Astrocyte (in vitro differentiated cells and primary cell): ENCODE data around the gene LEFTY1. TPM values are rescaled to one million over a fixed set of nuclear protein-coding genes. Genes with fewer than 3 reads are reported as not detected.
A peak's percentile ranks its signal among the peaks of the same experiment; 100 is the strongest.

ENCODE experiments used
- DNase-seq: peaks from one replicate; pipeline ENCODE4 v3.0.0-alpha.2; 2010; ENCODE audit warnings: low read depth
- FAIRE-seq: peaks from 2 replicates; lab custom pipeline; 2011; peaks lifted over from hg19 to GRCh38; lab: Jason Lieb, UNC
- H2AFZ ChIP-seq: 2 replicates; pipeline ENCODE4 v1.6.0; 2012; ENCODE audit warnings: low read depth, low read length, inconsistent platforms
- H3K27ac ChIP-seq: 2 replicates; pipeline ENCODE4 v1.5.1; 2011; ENCODE audit warnings: low read depth, low read length, inconsistent platforms
- H3K27me3 ChIP-seq: 2 replicates; pipeline ENCODE4 v1.6.0; 2011; ENCODE audit warnings: low read length, inconsistent platforms; ENCODE audit not compliant: insufficient read depth
- H3K36me3 ChIP-seq: 2 replicates; pipeline ENCODE4 v1.5.1; 2011; ENCODE audit warnings: low read length, inconsistent platforms; ENCODE audit not compliant: insufficient read depth
- H3K4me1 ChIP-seq: 2 replicates; pipeline ENCODE4 v1.5.1; 2011; ENCODE audit warnings: low read length, inconsistent platforms; ENCODE audit not compliant: insufficient read depth
- H3K4me2 ChIP-seq: 2 replicates; pipeline ENCODE4 v1.6.0; 2012; ENCODE audit warnings: low read length, inconsistent platforms
- H3K4me3 ChIP-seq: 2 replicates; pipeline ENCODE4 v1.5.1; 2011; ENCODE audit warnings: low read depth, mild to moderate bottlenecking, low read length, inconsistent platforms; ENCODE audit not compliant: insufficient read depth
- H3K79me2 ChIP-seq: 2 replicates; pipeline ENCODE4 v1.6.0; 2012; ENCODE audit warnings: mild to moderate bottlenecking, low read length, inconsistent platforms; ENCODE audit not compliant: insufficient read depth
- H3K9ac ChIP-seq: 2 replicates; pipeline ENCODE4 v1.6.0; 2012; ENCODE audit warnings: mild to moderate bottlenecking, low read length, inconsistent platforms
- H3K9me3 ChIP-seq: 2 replicates; pipeline ENCODE4 v1.5.1; 2012; ENCODE audit warnings: low read depth, mild to moderate bottlenecking, low read length, inconsistent platforms; ENCODE audit not compliant: insufficient read depth
- H4K20me1 ChIP-seq: 2 replicates; pipeline ENCODE4 v1.6.0; 2012; ENCODE audit warnings: low read length, inconsistent platforms; ENCODE audit not compliant: insufficient read depth
- H3K27ac Mint-ChIP-seq: one replicate; pipeline ENCODE4 v1.8.0; 2021; ENCODE audit warnings: mild to moderate bottlenecking, mixed read lengths; ENCODE audit not compliant: unreplicated experiment
- H3K27me3 Mint-ChIP-seq: one replicate; pipeline ENCODE4 v1.8.0; 2021; ENCODE audit warnings: low read depth, mixed read lengths; ENCODE audit not compliant: unreplicated experiment
- H3K36me3 Mint-ChIP-seq: one replicate; pipeline ENCODE4 v1.8.0; 2021; ENCODE audit warnings: low read depth, mixed read lengths; ENCODE audit not compliant: unreplicated experiment
- H3K4me1 Mint-ChIP-seq: one replicate; pipeline ENCODE4 v1.8.0; 2021; ENCODE audit warnings: low read depth, mixed read lengths; ENCODE audit not compliant: unreplicated experiment
- H3K4me3 Mint-ChIP-seq: one replicate; pipeline ENCODE4 v1.8.0; 2021; ENCODE audit warnings: mild to moderate bottlenecking, moderate library complexity, mixed read lengths; ENCODE audit not compliant: unreplicated experiment
- H3K9me3 Mint-ChIP-seq: one replicate; pipeline ENCODE4 v1.8.0; 2021; ENCODE audit warnings: mild to moderate bottlenecking, mixed read lengths; ENCODE audit not compliant: unreplicated experiment
- CTCF ChIP-seq: IDR thresholded peaks from 2 replicates; pipeline ENCODE4 v1.5.1; 2011; ENCODE audit warnings: low read depth, mild to moderate bottlenecking, inconsistent platforms, low read length, moderate library complexity; ENCODE audit not compliant: insufficient read depth
- EZH2 ChIP-seq: IDR thresholded peaks from 2 replicates; pipeline ENCODE4 v1.6.1; 2012; ENCODE audit warnings: mild to moderate bottlenecking, low read length, inconsistent platforms; ENCODE audit not compliant: insufficient read depth
- total RNA-seq: library from RNA; stranded (reverse); gene quantifications from 2 replicates; pipeline ENCODE4 v1.2.1, GENCODE V29; 2021

Gene LEFTY1
- total RNA-seq, 1 donor from 2014 or later = 4.2 TPM

GRCh38 chr1:225849925-225850324, 39.0 kb downstream of the LEFTY1 start:
- H3K27ac ChIP-seq = no peak overlapping the region
- no peak overlapping the region for H2AFZ ChIP-seq
- no peaks in the 10 kb centered on the region for H3K4me1 ChIP-seq
- H3K36me3 Mint-ChIP-seq = peaks cover 35% of the 10 kb centered on the region
- peaks cover 4% of the 10 kb centered on the region for H3K9me3 Mint-ChIP-seq
- H3K4me3 Mint-ChIP-seq = no peak overlapping the region
- peaks cover 2% of the 10 kb centered on the region for H3K36me3 ChIP-seq
- no peak overlapping the region for H3K9ac ChIP-seq
- peaks cover 5% of the 10 kb centered on the region for H4K20me1 ChIP-seq
- H3K27me3 Mint-ChIP-seq = no peaks in the 10 kb centered on the region
- no peak overlapping the region for H3K4me2 ChIP-seq
- no peak for TF ChIP-seq EZH2
- TF ChIP-seq CTCF = no peak
- no peak overlapping the region for H3K4me3 ChIP-seq
- H3K79me2 ChIP-seq = no peaks in the 10 kb centered on the region
- peaks cover 13% of the 10 kb centered on the region for H3K4me1 Mint-ChIP-seq
- peak overlapping the region; percentile 68 for H3K27ac Mint-ChIP-seq
- no peak for DNase-seq
- no peaks in the 10 kb centered on the region for H3K9me3 ChIP-seq
- no peak for FAIRE-seq
- no peaks in the 10 kb centered on the region for H3K27me3 ChIP-seq

- H3K36me3 ChIP-seq = no peaks in the 10 kb centered on the region
- H3K4me3 ChIP-seq = no peak overlapping the region
- peaks cover 13% of the 10 kb centered on the region for H3K4me1 Mint-ChIP-seq
- peaks cover 35% of the 10 kb centered on the region for H3K36me3 Mint-ChIP-seq
- DNase-seq (no peak), FAIRE-seq (no peak)
- H3K27ac ChIP-seq = no peak overlapping the region
- H3K79me2 ChIP-seq = no peaks in the 10 kb centered on the region
- H3K4me1 ChIP-seq = no peaks in the 10 kb centered on the region
- H3K4me3 Mint-ChIP-seq = no peak overlapping the region
- H3K9ac ChIP-seq = no peak overlapping the region
- peaks cover 5% of the 10 kb centered on the region for H4K20me1 ChIP-seq
- H3K27ac Mint-ChIP-seq = no peak overlapping the region
- no peaks in the 10 kb centered on the region for H3K9me3 ChIP-seq
- no peak overlapping the region for H3K4me2 ChIP-seq
- no peak overlapping the region for H2AFZ ChIP-seq
- peaks cover 2% of the 10 kb centered on the region for H3K9me3 Mint-ChIP-seq
- H3K27me3 ChIP-seq = no peaks in the 10 kb centered on the region
- TF ChIP-seq EZH2 (no peak), CTCF (no peak)
- no peaks in the 10 kb centered on the region for H3K27me3 Mint-ChIP-seq
Measured at GRCh38 chr1:225848030-225848955, 40.7 kb downstream of the LEFTY1 start.

- Histone ChIP-seq H3K36me3 (no peaks in the 10 kb centered on the region), H4K20me1 (peaks cover 5% of the 10 kb centered on the region), H3K27me3 (no peaks in the 10 kb centered on the region), H3K9me3 (no peaks in the 10 kb centered on the region), H3K79me2 (no peaks in the 10 kb centered on the region), H3K9ac (no peak overlapping the region), H3K4me1 (no peaks in the 10 kb centered on the region), H3K27ac (no peak overlapping the region), H3K4me3 (no peak overlapping the region), H2AFZ (no peak overlapping the region), H3K4me2 (no peak overlapping the region)
- H3K27ac Mint-ChIP-seq = no peak overlapping the region
- no peaks in the 10 kb centered on the region for H3K27me3 Mint-ChIP-seq
- no peak for TF ChIP-seq CTCF
- no peak for TF ChIP-seq EZH2
- H3K9me3 Mint-ChIP-seq = peaks cover 2% of the 10 kb centered on the region
- FAIRE-seq = no peak
- peaks cover 39% of the 10 kb centered on the region for H3K36me3 Mint-ChIP-seq
- H3K4me1 Mint-ChIP-seq = peaks cover 13% of the 10 kb centered on the region
- DNase-seq = no peak
- no peak overlapping the region for H3K4me3 Mint-ChIP-seq
Measured at GRCh38 chr1:225847610-225848009, 41.3 kb downstream of the LEFTY1 start.
